GM12872 (cell line): ENCODE data around the gene ADAMTS18.

ENCODE experiments used
- CTCF ChIP-seq: IDR thresholded peaks from 3 replicates; pipeline ENCODE4 v1.5.1; 2011; ENCODE audit warnings: low read depth, mild to moderate bottlenecking, low read length, moderate library complexity; ENCODE audit not compliant: insufficient read depth

ADAMTS18 gene

DNA sequence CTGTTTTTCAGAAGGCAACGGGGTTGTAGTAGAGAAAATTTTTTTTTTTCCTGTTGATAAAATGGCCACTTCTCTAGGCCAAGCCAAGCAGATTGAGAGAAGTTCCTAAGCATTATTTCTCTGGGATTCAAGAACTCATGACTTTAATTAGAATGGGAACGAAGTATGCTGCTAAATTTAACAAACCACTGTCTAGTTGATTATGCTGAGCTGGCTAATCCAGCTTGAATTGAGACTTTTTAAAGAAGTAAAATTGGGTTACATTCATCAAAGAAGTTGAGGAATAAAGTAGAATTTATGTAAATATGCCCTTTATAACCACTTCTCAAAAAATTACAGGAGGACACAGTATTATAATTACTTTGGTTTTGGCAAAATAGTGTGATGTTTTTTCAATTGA, 152.5 kb downstream of the ADAMTS18 start:
- TF ChIP-seq CTCF: no peak

GRCh38 chr16:77277571-77277970, 157.3 kb downstream of the ADAMTS18 start:
- no peak for TF ChIP-seq CTCF

- no peak for TF ChIP-seq CTCF
Measured at GRCh38 chr16:77277141-77277540, 157.7 kb downstream of the ADAMTS18 start.

GRCh38 chr16:77276661-77277060, 158.2 kb downstream of the ADAMTS18 start:
- TF ChIP-seq CTCF: no peak

DNA sequence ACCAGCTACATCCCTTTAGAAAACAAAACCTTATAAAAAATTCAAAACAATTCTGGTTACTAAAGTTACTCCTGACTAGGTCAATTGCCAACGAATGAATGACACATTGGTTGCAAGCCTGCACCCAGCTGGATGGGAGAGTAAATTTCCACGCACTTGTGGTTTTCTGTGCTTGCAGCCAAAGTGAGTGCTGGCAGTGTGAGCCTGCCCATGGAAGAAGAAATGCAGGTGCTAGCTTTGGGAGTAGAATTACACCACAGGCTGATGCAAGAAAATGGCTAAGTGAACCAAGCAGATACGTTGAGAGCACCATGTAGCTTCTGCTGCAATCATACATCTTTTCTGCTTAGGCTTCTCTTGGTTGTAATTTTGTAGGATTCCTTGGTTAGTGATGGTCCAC, 161.0 kb downstream of the ADAMTS18 start:
- no peak for TF ChIP-seq CTCF

- no peak for TF ChIP-seq CTCF
Measured at GRCh38 chr16:77271532-77272426, 163.1 kb downstream of the ADAMTS18 start.

DNA sequence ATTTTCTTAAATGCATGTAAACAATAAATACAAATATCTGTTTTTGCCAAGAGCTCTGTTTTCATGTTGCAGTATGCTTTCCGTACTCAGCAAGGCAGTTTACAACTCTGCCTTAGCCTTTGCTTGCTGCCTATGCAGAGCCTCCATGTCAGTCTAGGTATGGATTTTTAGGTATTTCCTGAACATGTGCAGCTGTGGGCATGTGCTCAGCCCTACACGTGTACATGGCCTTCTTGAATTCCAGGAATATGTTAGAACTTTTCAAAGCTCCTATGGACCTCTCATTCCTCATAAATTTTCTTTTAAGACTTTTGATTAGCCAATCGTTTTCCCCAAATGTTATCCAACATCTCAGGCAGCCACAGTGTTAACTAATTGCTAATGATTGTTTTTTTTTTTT, 171.9 kb downstream of the ADAMTS18 start:
- TF ChIP-seq CTCF: no peak
